NCI-H524 treated with DMSO at 0.1 percent for 48 hours (cell line): ENCODE measurements around the gene CYTL1.
A peak's percentile ranks its signal among the peaks of the same experiment; 100 is the strongest.
"Not testable (repeated sequence)": the region's sequence is repeated elsewhere in the genome, so short reads cannot be mapped to it uniquely, and the experiment has no call there.

ENCODE experiments used
- DNase-seq: peaks from one replicate; lab custom pipeline; 2025; lab: John Stamatoyannopoulos, UW

The CYTL1 gene

DNA sequence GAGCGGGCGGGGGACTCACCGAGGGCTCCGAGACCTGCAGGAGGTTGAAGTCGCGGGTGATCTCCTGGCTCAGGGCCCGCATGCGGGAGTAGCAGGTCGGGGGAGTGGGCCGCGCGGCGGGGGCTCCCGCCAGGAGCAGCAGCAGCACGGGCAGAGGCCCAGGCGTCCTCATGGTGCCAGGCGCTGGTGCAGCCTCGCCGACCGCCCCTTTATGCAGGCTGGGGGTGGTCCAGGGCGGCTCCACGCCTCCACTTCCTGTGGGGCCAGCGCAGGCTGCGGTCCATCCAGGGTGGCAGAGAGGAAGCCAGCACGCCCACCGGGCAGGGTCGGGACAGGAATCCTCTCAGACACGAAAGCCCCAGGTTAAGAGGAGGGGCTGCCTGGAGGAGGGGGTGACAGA, at the start of gene CYTL1:
Gene CYTL1, minus strand, starts transcription at position 185 of the 400 bp plus-strand sequence. Its CDS starts 13 bp downstream, at position 172.
- no peak for DNase-seq

DNA sequence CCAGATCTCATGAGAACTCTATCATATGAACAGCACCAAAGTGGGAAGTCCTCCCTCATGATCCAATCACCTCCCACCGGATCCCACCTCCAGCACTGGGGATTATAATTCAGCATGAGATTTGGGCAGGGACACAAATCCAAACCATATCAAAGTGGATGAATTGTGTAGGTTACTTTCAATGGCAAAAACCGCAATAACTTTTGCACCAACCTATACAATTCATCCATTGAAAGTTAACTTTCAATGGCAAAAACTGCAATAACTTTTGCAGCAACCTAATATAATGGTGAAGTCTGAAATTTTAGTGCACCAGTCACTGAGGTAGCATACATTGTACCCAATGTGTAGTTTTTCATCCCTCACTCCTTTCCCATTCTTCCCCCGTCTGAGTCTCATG, 48.6 kb upstream of the CYTL1 start:
- no peak for DNase-seq

- not testable (repeated sequence) for DNase-seq
Measured at GRCh38 chr4:5066968-5067367, 47.7 kb upstream of the CYTL1 start.

- DNase-seq, result peak; percentile 57
Measured at GRCh38 chr4:5066101-5066500, 46.8 kb upstream of the CYTL1 start.

GRCh38 chr4:5055411-5055810, 36.2 kb upstream of the CYTL1 start:
- no peak for DNase-seq

- DNase-seq, result no peak
Measured at GRCh38 chr4:5054532-5054931, 35.3 kb upstream of the CYTL1 start.

- no peak for DNase-seq
Measured at GRCh38 chr4:5052726-5053425, 33.6 kb upstream of the CYTL1 start.

GRCh38 chr4:5052204-5052702, 33.0 kb upstream of the CYTL1 start:
- no peak for DNase-seq

DNA sequence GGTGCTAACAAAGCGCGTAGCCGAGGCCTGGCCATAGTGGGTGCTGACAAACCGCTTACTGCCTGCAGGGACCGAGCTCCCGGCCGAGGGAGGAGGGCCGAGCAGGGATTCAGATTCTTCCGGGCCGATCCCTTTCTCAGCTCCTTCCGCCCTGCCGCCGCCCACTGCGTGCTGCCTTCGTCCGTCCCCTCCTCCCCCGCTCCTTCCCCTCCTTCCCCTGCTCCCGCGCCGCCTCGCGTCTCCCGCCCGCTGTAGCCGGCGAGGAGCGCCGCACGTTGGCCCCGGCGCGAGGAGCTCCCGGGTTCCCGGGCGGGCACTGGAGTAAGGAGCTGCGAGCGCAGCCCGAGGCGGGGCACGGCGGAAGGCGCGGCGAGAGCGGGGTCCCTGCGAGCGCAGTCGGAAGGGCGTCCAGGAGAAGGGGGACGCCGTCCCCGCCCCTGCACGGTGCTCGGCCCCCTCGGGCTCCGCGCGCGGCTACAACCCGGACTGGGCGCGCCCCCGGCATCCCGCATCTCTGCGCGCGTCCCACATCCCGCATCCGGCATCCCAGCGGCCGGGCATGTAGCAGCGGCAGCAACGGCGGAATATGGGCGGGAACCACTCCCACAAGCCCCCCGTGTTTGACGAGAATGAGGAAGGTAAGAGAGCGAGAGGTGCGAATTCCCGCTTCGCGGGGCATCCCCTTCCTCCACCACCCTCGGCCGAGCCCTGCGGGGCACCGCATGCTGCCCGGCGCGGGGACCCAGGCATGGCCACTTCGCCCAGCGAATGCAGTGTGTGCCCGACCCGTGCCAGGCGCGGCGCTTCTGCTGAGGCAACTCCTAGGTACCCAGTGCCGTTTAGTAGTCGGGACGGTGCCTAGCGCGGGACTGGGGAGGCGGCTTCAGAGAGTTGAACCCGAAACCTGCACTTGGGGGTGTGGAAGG, 32.3 kb upstream of the CYTL1 start, which contains the start of gene STK32B:
Gene STK32B, plus strand, starts transcription at position 203 of the 926 bp plus-strand sequence.
- DNase-seq, result peak; percentile 15

GRCh38 chr4:5050520-5051277, 31.4 kb upstream of the CYTL1 start:
- peak; percentile 24 for DNase-seq

- no peak for DNase-seq
Measured at GRCh38 chr4:5048721-5049120, 29.5 kb upstream of the CYTL1 start.

GRCh38 chr4:5045097-5045496, 25.8 kb upstream of the CYTL1 start:
- no peak for DNase-seq

- DNase-seq, result no peak
Measured at GRCh38 chr4:5044341-5044740, 25.1 kb upstream of the CYTL1 start.

DNA sequence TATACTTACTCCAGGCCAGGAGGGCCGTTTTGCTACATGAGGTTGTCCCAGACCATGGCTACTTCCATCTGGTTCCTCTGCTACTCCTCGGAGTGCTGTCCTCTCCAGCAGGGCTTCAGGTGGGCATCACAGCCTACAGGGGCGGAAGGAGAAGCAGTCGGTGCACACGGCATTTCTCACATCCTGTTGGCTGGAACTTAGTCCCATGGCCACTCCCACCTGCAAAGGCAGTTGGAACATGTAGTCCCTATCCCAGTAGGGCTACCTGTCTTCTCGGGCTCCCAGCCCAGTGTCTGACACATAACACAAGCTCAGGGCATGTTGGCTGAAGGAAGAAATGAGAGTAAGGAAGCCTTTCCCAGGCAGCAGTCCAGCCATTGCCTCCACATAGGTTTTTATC, 24.3 kb upstream of the CYTL1 start:
- no peak for DNase-seq

GRCh38 chr4:5041699-5042098, 22.4 kb upstream of the CYTL1 start:
- no peak for DNase-seq

GRCh38 chr4:5040856-5041620, 21.8 kb upstream of the CYTL1 start:
- DNase-seq, result no peak

GRCh38 chr4:5039800-5040199, 20.5 kb upstream of the CYTL1 start:
- DNase-seq, result no peak

DNA sequence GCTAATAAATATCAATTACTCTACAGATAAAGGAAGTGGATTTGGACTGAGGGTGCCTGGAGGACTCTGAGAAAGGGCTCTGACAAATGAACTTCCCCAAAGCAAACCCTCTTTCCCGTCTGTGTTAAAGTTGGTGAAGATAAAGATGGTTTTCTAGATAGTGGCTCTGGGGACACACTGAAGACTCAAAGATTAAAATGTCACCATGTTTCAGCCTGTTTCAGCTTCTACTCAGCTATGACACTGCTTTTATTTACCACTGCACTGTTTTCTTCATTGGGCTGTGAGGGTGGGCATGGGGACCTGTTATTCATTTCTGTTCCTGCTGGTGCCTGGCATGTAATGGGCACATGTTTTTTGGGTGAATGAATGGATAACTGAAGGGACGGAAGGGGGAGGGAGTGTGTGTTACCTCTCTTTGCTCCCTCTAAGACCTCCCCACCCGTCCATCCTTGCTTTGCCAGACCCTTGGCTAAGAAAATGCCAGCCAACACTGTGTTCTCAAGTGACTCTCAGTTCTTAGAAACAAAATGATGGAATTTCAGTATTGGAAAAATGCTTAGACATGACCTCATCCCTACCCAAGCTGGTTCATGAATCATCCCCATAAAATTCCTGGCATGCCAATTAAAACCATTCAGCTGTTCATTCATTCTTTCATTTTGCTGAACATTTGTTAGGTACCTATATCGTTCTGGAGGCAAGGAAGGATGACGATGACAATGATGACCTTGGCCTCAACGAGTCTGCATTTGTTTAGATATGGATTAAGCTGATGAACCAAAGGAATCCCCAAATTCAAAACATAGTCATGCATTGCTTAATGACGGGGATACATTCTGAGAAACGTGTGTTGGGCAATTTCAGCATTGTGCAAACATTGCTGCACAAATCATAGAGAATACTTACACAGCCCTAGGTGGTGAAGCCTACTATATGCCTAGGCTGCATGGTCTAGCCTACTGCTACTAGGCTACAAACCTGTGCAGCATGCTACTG, 18.6 kb upstream of the CYTL1 start:
- DNase-seq, result no peak

DNA sequence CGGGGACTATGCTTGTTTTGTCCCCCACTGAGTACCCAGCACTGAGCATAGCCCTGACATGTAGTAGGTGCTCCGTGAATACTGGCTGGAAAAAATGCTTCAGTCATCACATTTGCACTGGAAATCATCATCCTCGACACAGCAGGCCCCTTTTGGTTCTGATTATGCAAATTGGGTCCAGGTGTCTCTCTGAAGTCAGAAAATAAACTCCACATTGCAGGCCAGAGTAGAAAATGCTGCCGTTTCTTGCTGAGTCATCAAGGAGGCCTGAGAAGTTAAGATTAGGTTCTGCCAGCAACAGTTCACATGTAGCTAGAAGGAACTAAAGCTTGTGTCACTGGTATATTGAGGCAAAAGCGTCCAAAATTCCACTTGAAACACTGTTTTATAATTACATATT, 17.0 kb upstream of the CYTL1 start:
- no peak for DNase-seq

- DNase-seq, result no peak
Measured at GRCh38 chr4:5034206-5034605, 14.9 kb upstream of the CYTL1 start.
